Measurements from ENCODE around the gene SNX5.

Gene SNX5

DNA sequence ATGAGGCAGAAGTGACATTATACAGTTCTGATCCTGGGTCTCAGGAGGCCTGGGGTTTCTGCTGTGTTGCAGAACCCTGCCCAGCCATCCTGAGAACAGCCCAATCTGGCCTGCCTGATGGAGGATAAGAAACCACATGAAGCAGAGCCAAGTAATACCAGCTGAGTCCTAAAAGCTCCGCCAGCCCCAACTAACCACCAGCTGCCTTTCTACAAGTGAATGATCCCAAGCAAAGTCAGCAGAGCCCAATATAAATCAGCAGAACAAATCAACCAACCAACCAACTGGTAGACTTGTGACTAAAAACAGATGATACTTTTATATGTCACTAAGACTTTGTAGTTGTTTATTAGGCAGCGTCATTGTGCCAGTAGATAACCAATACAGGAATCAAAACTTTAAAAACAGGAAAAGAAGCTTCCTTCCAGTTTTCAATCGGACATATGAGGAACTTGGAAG lies 52.1 kb downstream of the SNX5 start:
- DNase-seq (ENCODE audit: low read depth in 2 of 2): no peak

DNA sequence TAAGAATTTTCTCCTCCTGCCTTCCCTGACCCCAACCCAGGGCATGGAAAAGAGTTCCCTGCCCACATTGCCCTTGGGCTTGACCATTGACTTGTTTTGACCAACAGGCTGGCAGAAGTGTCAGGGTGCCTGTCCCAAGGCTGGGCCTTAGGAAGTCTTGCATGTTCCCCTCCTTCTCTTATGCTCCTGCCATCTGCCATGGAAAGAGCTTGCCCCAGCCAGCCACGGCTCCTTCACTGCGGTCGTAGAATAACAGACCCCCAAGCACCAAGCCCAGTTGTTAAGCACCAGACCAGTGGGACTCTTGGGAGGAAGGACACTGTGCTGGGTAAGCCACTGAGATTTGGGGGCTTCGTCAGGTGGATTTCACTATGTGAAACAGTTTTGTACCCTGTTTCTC lies 53.6 kb downstream of the SNX5 start:
- DNase-seq (ENCODE audit: low read depth in 2 of 2): no peak

GRCh38 chr20:17912916-17913315 lies 55.7 kb downstream of the SNX5 start:
- no peak for DNase-seq (ENCODE audit: low read depth in 2 of 2)

DNA sequence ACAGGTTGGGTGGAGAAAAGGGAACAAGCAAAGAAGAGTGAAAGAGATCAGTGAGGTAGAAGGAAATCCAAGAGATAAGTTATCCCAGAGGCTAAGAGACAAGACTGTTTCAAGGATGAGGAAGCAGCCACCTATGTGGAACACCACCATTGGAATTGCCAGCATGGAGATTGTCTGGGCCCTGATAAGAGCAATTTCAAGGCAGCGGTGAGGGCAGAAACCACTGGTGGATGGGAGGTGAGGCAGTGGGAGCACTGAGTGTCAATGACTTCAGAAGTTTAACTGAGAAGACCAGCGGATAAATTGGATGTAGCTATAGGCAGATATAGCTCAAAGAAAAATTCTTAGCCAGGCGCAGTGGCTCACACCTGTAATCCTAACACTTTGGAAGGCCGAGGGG lies 56.7 kb downstream of the SNX5 start:
- DNase-seq (ENCODE audit: low read depth in 2 of 2): no peak

DNA sequence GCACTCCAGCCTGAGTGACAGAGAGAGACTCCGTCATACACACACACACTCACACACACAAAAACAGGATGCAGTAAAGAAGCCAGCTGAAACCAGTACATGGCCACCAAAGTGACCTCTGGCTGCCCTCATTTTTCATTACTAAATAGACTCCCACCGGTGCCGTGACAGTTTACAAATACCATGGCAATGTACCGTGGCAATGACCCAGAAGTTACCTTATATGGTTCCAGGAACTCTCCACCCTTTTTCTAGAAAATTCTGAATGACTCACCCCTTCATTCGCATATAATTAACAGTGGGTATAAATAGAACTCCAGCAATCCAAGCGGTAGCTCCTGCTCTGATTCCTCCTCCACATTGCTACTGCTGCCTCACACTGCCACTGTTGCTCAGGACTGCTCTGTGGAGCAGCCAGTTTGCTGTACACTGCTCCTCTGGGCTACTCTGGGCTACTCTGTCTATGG lies 57.7 kb downstream of the SNX5 start:
- no peak for DNase-seq (ENCODE audit: low read depth in 2 of 2)

GRCh38 chr20:17909869-17910321 lies 58.7 kb downstream of the SNX5 start:
- no peak for DNase-seq (ENCODE audit: low read depth in 2 of 2)

- no peak for DNase-seq (ENCODE audit: low read depth in 2 of 2)
Observed at GRCh38 chr20:17905544-17905943, 63.0 kb downstream of the SNX5 start.

DNA sequence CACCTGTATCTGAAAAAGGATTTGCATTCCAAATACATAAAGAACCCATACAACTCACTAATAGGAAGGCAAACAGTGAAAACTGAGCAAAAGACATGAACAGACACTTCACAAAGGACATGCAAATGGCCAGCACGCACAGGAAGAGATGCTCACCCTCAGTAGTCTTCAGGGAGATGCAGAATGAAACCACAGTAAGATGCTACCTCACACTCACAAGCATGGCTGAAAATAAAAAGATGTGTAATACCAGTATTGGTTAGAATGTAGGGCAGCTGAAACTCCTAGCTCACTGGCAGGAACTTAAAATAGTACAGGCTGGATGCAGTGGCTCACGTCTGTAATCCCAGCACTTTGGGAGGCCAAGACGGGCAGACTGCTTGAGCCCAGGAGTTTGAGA lies 64.6 kb downstream of the SNX5 start:
- DNase-seq (ENCODE audit: low read depth in 2 of 2): no peak

GRCh38 chr20:17902531-17903083 lies 66.0 kb downstream of the SNX5 start:
- no peak for DNase-seq (ENCODE audit: low read depth in 2 of 2)

GRCh38 chr20:17901971-17902370 lies 66.6 kb downstream of the SNX5 start:
- no peak for DNase-seq (ENCODE audit: low read depth in 2 of 2)

GRCh38 chr20:17898548-17898994 lies 70.0 kb downstream of the SNX5 start:
- DNase-seq (ENCODE audit: low read depth in 2 of 2): peak; percentile 29 to 36

DNA sequence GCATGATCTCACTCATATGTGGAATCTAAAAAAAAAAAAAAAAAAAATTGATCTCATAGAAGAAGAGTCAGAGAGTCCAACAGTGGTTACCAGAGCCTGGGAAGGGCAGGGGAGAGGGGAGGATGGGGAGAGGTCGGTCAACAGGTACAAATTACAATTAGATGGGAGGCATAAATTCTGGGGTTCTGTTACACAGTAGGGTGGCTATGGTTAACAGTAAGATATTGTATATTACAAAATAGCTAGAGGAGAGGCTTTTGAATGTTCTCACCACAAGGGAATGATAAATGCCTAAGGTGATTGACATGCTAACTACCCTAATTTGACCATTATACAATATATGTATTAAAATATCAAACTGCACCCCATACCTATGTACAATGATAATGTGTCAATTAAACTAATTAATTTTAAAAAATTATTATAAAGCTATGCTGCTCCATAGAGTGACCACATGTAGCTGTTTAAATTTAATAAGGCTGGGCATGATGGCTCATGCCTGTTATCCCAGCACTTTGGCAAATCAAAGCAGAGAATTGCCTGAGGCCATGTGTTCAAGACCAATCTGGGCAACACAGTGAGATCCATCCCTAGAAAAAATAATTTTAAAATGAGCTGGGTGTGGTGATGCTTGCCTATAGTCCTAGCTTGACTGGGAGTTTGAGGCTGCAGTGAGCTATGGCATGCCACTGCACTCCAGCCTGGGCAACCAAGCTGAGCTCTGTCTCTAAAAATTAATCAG lies 70.9 kb downstream of the SNX5 start:
- no peak for DNase-seq (ENCODE audit: low read depth in 2 of 2)

DNA sequence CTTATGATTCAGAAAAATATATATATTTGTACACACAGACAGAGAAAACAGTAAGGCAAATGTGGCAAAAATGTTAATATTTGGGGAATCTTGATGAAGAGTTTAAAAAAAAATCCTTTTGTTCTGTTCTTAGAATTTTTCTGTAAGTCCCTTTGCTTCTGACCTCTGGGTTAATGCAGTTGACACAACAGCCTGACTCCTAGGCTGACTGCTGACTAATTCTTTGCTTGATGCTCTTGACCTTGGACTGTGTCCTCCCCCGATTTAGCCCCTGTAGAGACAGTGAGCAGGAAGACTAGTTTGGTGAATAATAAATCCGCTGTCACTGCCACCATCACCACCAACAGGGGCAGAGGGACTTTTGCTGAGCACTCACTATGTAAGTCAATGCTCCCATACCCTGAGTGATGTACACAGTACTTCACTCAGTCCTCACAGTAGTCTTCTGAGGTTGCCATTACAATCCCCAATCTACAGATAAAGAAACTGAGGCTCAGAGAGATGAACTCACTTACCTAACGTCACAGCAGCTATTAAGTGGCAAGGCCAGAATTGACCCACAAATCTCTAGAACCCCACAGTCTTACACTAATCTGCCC lies 71.7 kb downstream of the SNX5 start:
- no peak for DNase-seq (ENCODE audit: low read depth in 2 of 2)

- DNase-seq (ENCODE audit: low read depth in 2 of 2): no peak
Observed at GRCh38 chr20:17896193-17896723, 72.3 kb downstream of the SNX5 start.

DNA sequence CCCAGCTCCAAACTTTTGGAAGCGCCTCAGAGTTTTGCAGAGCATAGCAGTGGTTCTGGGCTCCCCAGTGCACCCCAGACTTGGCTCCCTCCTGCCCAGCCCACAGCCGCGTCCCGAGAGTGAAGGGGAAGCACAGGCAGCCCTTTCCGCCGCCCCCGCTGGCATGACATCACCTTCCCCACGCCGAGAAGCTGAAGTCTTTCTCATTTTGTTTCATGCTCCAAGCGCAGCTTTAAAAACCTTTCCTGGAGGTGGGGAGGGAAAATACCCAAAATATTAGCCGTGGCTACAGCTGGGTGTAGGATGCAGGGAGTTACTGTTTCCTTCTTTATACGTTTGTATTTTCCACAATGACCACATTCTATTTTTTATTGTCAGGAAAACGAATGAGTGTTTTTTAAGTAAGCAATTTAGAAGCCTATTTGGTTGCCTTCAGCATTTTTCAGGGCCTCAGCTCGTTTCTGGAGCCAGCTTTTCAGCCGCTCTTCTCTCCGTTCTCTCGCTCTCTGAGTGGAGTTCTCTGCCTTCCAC lies 72.9 kb downstream of the SNX5 start:
- peak in 1 of 2 donors; percentile 10 for DNase-seq (ENCODE audit: low read depth in 2 of 2)

DNA sequence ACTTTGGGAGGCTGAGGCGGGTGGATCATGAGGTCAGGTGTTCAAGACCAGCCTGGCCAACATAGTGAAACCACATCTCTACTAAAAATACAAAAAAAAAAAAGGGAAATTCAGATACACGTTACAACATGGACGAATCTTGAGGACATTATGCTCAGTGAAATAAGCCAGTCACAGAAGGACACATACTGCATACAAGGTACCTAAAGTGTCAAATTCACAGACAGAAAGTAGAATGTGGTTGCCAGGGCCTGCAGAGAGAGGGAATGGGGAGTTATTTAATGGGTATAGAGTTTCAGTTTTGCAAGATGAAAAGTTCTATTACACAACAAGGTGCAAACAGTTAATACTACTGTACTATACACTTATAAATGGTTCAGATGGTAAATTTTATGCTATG lies 75.1 kb downstream of the SNX5 start:
- no peak for DNase-seq (ENCODE audit: low read depth in 2 of 2)

DNA sequence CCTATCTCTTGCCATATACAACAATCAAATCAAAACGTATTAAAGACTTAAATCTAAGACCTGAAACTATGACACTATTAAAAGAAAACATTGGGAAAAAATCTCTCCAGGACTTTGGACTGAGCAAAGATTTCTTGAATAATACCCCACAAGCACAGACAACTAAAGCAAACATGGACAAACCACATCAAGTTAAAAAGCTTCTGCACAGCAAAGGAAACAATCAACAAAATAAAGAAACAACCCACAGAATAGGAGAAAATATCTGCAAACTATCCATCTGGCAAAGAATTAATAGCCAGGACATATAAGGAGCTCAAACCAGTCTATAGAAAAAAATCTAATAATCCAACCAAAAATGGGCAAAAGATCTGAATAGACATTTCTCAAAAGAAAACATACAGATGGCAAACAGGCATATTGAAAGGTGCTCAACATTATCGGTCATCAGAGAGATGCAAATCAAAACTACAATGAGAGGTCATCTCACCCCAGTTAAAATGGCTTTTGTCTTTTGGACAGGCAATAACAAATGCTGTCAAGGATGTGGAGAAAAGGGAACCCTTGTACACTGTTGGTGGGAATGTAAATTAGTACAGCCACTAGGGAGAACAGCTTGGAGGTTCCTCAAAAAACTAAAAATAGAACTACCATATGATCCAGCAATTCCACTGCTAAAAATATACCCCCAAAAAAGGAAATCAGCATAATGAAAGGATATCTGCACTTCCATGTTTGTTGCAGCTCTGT lies 76.2 kb downstream of the SNX5 start:
- DNase-seq (ENCODE audit: low read depth in 2 of 2): no peak

All from stimulated activated CD8-positive, alpha-beta memory T cell treated with anti-CD3 and anti-CD28 coated beads, Interleukin-2, amount 100 ng/mL, for 1 hour (primary cell).